GM18519 (cell line): ENCODE results near the gene TERT.
"Not testable (repeated sequence)": the region's sequence is repeated elsewhere in the genome, so short reads cannot be mapped to it uniquely, and the experiment has no call there.

Experiments
- ATAC-seq: cut with Tn5 transposase; IDR thresholded peaks from one replicate; pipeline ENCODE4 v1.9.1; 2021; ENCODE audit warnings: mild to moderate bottlenecking, moderate library complexity; ENCODE audit not compliant: unreplicated experiment, low FRiP score

Gene TERT

GRCh38 chr5:1280177-1281037 is 14.5 kb downstream of the TERT start:
- no peak for ATAC-seq

DNA sequence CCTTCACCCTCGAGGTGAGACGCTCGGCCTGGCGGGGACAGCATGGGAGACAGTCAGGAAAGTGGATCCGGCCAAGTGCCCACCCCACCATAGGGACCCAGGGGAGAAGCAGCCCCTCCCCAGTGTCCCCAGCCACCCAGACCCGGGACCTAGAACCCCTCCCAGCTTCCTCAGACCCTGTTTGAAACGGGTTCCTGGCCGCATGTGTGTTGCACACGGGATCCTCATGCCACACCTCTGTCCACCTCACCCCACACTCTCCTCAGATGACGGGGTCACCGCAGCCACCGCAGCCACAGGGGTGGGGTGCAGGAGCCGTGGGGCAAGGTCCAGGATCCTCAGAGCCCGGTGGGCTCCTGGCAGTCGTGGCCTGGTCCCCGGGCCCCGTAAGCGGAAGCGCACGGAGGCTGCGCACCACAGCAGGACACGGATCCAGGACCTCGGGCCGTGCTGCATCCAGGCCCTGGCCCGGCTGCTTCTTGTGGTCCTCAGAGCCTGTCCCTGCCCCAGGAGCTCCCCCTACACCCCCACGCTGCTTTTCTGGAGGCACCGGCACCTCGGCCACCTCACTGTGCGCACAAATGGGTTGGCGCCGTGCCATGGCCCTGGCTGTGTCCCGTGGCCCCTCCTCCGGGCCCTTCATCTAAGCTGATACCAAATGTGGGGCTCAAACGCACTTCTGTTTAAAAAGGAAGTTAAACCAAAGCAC is 15.3 kb downstream of the TERT start:
- no peak for ATAC-seq

- no peak for ATAC-seq
Observed at GRCh38 chr5:1278656-1279442, 16.0 kb downstream of the TERT start.

DNA sequence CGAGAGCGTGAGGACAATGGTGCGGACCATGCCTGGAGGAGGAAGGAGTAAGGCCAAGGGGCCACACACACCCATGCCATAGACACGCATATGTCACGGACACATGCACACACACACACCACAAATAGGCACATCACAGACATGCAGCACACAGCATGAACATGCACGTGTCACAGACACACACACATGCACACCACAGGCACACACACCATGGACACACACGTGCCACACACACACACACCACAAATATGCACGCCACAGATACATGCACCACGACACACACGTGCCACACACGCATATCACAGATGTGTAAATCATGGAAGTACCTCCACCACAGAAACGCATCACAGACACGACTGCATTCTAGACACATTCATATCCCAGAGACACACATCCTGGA is 16.7 kb downstream of the TERT start:
- ATAC-seq = no peak

GRCh38 chr5:1277781-1278180 is 17.1 kb downstream of the TERT start:
- no peak for ATAC-seq

DNA sequence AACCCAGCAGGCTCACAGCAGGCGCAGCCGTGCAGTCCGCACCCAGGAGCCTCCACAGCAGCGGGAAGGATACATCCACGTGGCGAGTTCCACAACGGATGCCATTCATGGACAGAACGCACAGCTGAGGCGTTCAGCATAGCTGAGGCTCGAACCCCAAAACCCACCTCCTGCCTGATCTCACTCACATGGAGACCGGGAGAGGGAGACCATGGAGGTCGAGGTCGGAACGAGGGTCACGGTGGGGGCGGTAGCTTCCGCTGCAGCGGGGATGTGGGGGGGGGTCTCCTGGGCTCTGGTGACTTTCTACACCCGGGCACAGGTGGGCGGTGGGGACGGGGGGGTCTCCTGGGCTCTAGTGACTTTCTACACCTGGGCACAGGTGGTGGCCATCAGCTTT is 17.5 kb downstream of the TERT start:
- no peak for ATAC-seq

DNA sequence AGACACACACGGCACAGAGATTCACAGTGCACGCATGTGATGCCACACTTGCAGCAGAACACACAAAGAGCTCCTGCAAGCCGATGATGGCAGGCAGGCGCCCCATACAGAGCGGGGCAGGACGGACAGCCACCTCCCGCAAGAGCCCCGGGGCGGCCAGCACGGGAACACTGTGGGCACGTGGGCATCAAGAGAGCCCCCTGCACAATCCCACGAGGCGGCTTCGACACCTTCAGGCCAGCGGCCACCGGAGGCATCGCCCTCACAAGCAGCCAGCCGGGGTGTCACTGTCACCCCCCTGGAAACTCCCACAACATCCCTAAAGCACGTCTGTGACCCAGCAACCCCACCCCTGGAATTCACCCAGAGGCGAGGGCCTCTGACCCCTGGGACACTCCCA is 17.9 kb downstream of the TERT start:
- no peak for ATAC-seq

GRCh38 chr5:1275397-1276391 is 19.2 kb downstream of the TERT start:
- not testable (repeated sequence) for ATAC-seq

DNA sequence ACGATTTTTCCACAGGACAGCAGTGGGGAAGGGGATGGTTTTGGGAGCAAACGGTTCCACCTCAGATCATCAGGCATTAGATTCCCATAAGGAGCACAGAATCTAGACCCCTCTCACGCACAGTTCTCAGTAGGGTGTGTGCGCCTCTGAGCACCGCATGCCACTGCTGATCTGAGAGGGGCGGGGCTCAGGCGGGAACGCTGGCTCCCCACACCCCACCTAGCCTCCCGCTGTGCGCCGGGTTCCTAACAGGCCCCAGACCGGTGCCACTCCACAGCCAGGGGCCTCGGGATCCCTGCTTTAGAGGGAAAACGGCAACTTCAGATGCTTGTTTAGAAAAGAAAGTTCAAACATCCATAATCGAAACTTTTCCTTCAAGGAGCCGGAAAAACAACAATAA is 20.4 kb downstream of the TERT start:
- no peak for ATAC-seq

GRCh38 chr5:1273745-1274144 is 21.1 kb downstream of the TERT start:
- ATAC-seq = no peak

DNA sequence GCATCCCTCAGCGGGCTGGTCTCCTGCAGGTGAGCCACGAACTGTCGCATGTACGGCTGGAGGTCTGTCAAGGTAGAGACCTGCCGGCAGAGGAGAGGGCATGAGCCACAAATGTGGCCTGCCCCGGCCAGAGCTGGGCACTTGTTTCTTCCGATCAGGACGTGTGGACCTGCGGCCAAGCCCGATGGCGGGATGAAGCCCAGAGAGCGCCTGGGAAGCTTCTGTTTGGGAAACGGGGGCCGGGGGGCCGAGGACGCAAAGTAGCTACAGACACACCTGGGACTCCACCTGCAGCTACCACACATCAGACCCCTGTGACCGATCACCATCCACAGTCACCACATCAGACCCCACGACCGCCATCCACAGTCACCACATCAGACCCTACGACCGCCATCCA is 22.7 kb downstream of the TERT start:
- ATAC-seq = no peak

GRCh38 chr5:1270933-1271914 is 23.6 kb downstream of the TERT start:
- no peak for ATAC-seq

DNA sequence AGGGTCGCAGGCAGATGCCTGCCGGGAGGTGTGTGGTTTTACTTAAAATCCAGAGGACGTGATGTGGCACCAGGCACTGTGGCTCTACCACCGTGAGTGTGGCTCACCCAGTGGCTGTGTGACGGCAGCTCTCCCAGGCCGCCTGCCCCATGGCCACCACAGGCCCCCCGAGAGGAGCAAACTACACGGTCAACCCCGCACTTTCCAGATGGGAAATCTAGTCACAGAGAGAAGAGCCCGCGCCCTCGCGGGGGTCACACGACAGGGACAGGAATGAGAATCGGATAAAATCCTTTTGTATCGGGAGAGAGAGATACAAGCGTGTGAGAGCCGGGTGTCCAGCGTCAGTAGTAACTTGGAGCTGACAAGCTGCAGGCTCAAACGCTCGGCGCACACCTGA is 24.4 kb downstream of the TERT start:
- no peak for ATAC-seq

DNA sequence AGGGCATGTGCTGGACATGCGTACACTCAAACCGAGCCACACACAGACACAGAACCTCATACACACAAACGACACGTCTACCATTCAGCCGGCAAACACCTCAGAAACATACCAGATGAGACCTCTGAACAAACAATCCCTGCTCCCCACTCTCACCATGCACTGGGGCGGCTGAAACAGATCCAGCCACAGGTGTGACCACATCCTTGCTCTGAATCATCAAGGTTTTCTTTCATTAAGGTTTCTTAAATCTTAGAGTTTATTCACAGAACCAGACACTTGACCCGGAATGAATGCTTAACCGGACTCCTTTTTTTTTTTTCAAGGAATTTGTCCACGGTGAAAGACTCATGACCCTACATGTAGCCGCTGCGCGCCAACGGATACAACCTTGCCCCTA is 26.2 kb downstream of the TERT start:
- no peak for ATAC-seq

DNA sequence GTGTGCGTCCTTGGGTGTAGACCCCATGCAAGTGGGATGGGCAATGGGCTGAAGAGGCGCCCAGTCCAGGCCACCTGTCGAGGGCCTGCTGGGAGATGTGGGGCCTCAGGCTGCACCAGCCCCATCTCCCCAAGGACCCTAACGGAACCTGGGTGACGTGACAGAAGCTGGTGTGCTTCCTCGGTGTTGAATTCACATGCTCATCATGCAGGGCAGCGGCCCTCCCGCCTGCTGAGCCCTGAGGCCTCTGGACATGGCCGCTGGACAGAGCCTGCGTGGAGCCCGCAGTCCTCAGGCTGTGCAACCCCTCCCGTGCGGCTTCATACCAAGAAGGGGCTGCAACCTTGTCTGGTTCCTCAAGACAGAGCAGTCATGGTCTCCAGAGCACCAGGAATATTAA is 26.8 kb downstream of the TERT start:
- ATAC-seq = no peak

DNA sequence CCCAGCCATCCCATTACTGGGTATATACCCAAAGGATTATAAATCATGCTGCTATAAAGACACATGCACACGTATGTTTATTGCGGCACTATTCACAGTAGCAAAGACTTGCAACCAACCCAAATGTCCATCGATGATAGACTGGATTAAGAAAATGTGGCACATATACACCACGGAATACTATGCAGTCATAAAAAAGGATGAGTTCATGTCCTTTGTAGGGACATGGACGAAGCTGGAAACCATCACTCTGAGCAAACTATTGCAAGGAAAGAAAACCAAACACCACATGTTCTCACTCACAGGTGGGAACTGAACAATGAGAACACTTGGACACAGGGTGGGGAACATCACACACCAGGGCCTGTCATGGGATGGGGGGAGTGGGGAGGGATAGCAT is 27.4 kb downstream of the TERT start:
- not testable (repeated sequence) for ATAC-seq

DNA sequence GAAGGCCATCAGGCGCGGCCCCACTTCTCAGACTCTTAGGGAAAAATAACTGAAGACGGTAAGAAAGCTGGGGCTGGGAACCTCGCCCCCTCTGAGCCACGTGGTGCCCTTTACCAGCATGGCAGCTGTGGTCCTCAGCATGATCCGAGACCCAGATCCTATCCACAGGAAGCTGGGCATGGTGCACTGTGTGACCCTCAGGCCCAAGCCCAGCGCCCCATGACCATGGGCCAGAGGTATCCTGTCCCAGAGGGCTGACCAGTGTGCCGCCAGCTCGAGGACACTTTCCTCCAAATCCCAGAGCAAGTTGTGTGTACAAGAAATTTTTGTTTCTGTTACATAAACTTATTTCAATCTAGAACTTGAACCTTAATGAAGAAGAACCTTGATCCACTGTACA is 28.1 kb downstream of the TERT start:
- ATAC-seq = no peak

DNA sequence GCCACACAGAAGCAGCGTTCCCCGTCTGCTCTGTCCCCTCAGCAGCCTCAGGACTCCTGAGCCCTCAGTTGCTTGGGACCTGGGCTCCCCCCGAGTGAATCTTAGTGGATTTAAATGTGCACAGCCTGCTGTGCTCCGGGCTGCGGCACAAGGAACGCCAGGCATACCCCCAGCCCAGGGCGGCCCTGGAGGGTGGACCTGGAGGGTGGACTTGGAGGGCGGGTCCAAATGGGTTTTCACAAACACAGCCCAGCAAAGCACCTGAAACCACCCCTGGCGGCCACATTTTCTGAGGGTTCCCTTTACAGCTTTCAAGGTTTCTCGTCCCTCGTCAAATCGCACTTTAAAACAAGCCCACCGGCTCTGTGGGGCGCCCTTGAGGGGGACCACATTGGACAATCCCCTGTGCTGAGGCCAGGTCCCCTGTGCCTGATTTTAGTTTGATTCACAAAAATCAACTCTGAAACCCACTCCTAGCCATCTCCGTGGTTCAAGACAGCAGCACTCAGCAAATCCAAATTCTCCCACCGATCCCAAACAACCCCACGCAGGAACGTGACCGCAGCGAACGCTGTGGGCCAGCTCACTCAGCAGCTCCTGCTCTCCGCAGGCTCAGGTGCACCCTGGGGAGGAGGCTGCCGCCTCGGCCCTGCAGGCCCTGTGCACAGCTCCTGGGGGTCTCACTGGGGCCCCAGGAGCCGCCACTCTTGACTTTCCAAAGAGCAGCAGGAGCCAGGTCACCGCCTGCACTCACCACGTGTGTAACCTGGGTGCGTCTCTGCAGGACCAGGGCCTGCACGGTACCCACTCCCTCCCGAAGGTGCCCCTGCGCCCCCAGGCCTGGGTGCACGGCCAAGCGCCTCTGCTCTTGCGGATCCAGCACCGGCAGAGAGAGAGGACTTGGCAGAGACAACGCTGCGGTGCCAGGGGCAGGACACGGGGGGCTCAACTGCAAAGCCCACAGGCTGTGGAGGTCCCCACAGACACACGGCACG is 29.1 kb downstream of the TERT start:
- no peak for ATAC-seq
